AG20443 (cell line): ENCODE measurements around the gene SDHAF3.

Source experiments
- DNase-seq: peaks from one replicate; pipeline ENCODE4 v3.0.0; 2012; ENCODE audit warnings: low spot score, mixed read lengths

SDHAF3 gene

GRCh38 chr7:97219237-97219636, 101.7 kb downstream of the SDHAF3 start:
- no peak for DNase-seq

GRCh38 chr7:97224316-97224715, 106.8 kb downstream of the SDHAF3 start:
- no peak for DNase-seq

GRCh38 chr7:97226541-97226940, 109.0 kb downstream of the SDHAF3 start:
- DNase-seq, result no peak
